ENCODE measurements around the gene NBPF6. TPM values are rescaled to one million over a fixed set of nuclear protein-coding genes. Genes with fewer than 3 reads are reported as not detected.
"Not testable (repeated sequence)": the region's sequence is repeated elsewhere in the genome, so short reads cannot be mapped to it uniquely, and the experiment has no call there.

NBPF6 gene
- total and polyA plus RNA-seq, 2 experiments from 2014 or later, result not detected

DNA sequence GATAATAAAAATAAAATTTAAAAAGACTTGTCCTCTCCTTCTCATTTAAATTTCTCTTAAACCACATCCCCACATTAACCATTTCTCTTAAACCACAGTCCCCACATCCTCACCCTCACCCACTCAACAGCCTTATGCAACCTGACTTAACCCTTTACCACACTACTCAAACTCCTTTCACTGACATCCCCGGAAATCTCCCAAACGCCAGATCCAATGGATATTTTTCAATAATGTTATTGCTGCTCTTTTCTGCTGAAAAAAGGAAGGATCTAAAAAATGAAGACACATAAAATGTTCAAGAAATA, 55.6 kb downstream of the NBPF6 start:
- Histone ChIP-seq H3F3A (ENCODE audit: insufficient read depth) (peaks cover 15% of the 10 kb centered on the region), H4K20me1 (ENCODE audit: insufficient read depth) (no peaks in the 10 kb centered on the region), H3K9me3 (ENCODE audit: low read depth) (no peaks in the 10 kb centered on the region), H2AFZ (no peak overlapping the region), H3K27me3 (replicated peaks; ENCODE audit: insufficient read depth) (no peaks in the 10 kb centered on the region), H3K36me3 (ENCODE audit: low read depth) (no peaks in the 10 kb centered on the region), H3K27ac (no peak overlapping the region), H3K4me1 (ENCODE audit: insufficient read depth) (peaks cover 21% of the 10 kb centered on the region), H3K4me3 (no peak overlapping the region), H3K79me2 (ENCODE audit: insufficient read depth) (no peaks in the 10 kb centered on the region), H3K9ac (no peak overlapping the region), H3K9me2 (ENCODE audit: insufficient read depth) (no peaks in the 10 kb centered on the region), H3K4me2 (ENCODE audit: unreplicated experiment) (no peak overlapping the region)
- no peak for DNase-seq
- 88 to 95% methylated on average over 2 of the region's 2 CpGs for WGBS, 2 experiments (ENCODE audit: low coverage in 1 of 2, low lambda C conversion rate in 2 of 2, missing lambda C conversion rate in 2 of 2)
- in situ Hi-C loops (cut with MboI), result no loop called here
- no peak for TF ChIP-seq EZH2 (IDR thresholded peaks at IDR 0.05; ENCODE audit: insufficient read depth, poor library complexity, severe bottlenecking)
- TF ChIP-seq EZH2phosphoT487 (IDR thresholded peaks at IDR 0.05; ENCODE audit: insufficient read depth, low read depth), result no peak

- peak; percentile 5 for DNase-seq
- Histone ChIP-seq H3K4me2 (ENCODE audit: unreplicated experiment) (no peak overlapping the region), H3K36me3 (ENCODE audit: low read depth) (no peaks in the 10 kb centered on the region), H3K9me3 (ENCODE audit: low read depth) (no peaks in the 10 kb centered on the region), H3K27ac (no peak overlapping the region), H2AFZ (no peak overlapping the region), H3K4me1 (ENCODE audit: insufficient read depth) (no peaks in the 10 kb centered on the region), H3K9me2 (ENCODE audit: insufficient read depth) (no peaks in the 10 kb centered on the region), H3K27me3 (replicated peaks; ENCODE audit: insufficient read depth) (no peaks in the 10 kb centered on the region), H3F3A (ENCODE audit: insufficient read depth) (no peaks in the 10 kb centered on the region), H3K79me2 (ENCODE audit: insufficient read depth) (no peaks in the 10 kb centered on the region), H4K20me1 (ENCODE audit: insufficient read depth) (no peaks in the 10 kb centered on the region), H3K9ac (no peak overlapping the region), H3K4me3 (no peak overlapping the region)
- 33% methylated on average over 3 of the region's 3 CpGs for WGBS, 2 experiments (ENCODE audit: low coverage in 1 of 2, low lambda C conversion rate in 2 of 2, missing lambda C conversion rate in 2 of 2)
- TF ChIP-seq EZH2phosphoT487 (IDR thresholded peaks at IDR 0.05; ENCODE audit: insufficient read depth, low read depth) (no peak), EZH2 (IDR thresholded peaks at IDR 0.05; ENCODE audit: insufficient read depth, poor library complexity, severe bottlenecking) (no peak)
- in situ Hi-C loops (cut with MboI), result no loop called here
Measured at GRCh38 chr1:108511764-108512163, 61.6 kb downstream of the NBPF6 start.

GRCh38 chr1:108512239-108513043, 62.3 kb downstream of the NBPF6 start:
- H3K4me1 ChIP-seq (ENCODE audit: insufficient read depth), result no peaks in the 10 kb centered on the region
- in situ Hi-C loops (cut with MboI), result no loop called here
- no peaks in the 10 kb centered on the region for H3F3A ChIP-seq (ENCODE audit: insufficient read depth)
- H3K27me3 ChIP-seq (replicated peaks; ENCODE audit: insufficient read depth), result no peaks in the 10 kb centered on the region
- no peaks in the 10 kb centered on the region for H4K20me1 ChIP-seq (ENCODE audit: insufficient read depth)
- no peak overlapping the region for H3K4me3 ChIP-seq
- H3K9me2 ChIP-seq (ENCODE audit: insufficient read depth), result no peaks in the 10 kb centered on the region
- H3K79me2 ChIP-seq (ENCODE audit: insufficient read depth), result no peaks in the 10 kb centered on the region
- no peak overlapping the region for H3K27ac ChIP-seq
- no peak overlapping the region for H3K9ac ChIP-seq
- H3K4me2 ChIP-seq (ENCODE audit: unreplicated experiment), result no peak overlapping the region
- no peak overlapping the region for H2AFZ ChIP-seq
- no peak for TF ChIP-seq EZH2phosphoT487 (IDR thresholded peaks at IDR 0.05; ENCODE audit: insufficient read depth, low read depth)
- TF ChIP-seq EZH2 (IDR thresholded peaks at IDR 0.05; ENCODE audit: insufficient read depth, poor library complexity, severe bottlenecking), result no peak
- no peaks in the 10 kb centered on the region for H3K9me3 ChIP-seq (ENCODE audit: low read depth)
- H3K36me3 ChIP-seq (ENCODE audit: low read depth), result no peaks in the 10 kb centered on the region
- DNase-seq, result peak; percentile 69
- 72% methylated on average over 6 of the region's 6 CpGs for WGBS, 2 experiments (ENCODE audit: low coverage in 1 of 2, low lambda C conversion rate in 2 of 2, missing lambda C conversion rate in 2 of 2)

GRCh38 chr1:108513044-108513415, 62.9 kb downstream of the NBPF6 start:
- no peak overlapping the region for H2AFZ ChIP-seq
- TF ChIP-seq EZH2phosphoT487 (IDR thresholded peaks at IDR 0.05; ENCODE audit: insufficient read depth, low read depth) (no peak), EZH2 (IDR thresholded peaks at IDR 0.05; ENCODE audit: insufficient read depth, poor library complexity, severe bottlenecking) (no peak)
- DNase-seq, result no peak
- no peaks in the 10 kb centered on the region for H4K20me1 ChIP-seq (ENCODE audit: insufficient read depth)
- H3K9ac ChIP-seq, result no peak overlapping the region
- no peak overlapping the region for H3K27ac ChIP-seq
- WGBS, 2 experiments (ENCODE audit: low coverage in 1 of 2, low lambda C conversion rate in 2 of 2, missing lambda C conversion rate in 2 of 2), result 10 to 16% methylated on average over 2 of the region's 2 CpGs
- no peaks in the 10 kb centered on the region for H3K4me1 ChIP-seq (ENCODE audit: insufficient read depth)
- H3K36me3 ChIP-seq (ENCODE audit: low read depth), result no peaks in the 10 kb centered on the region
- no peak overlapping the region for H3K4me2 ChIP-seq (ENCODE audit: unreplicated experiment)
- H3K9me3 ChIP-seq (ENCODE audit: low read depth), result no peaks in the 10 kb centered on the region
- in situ Hi-C loops (cut with MboI), result no loop called here
- 0 out of 2 replicates have a peak, but pooled peaks cover under 1% of the 10 kb centered on the region for H3K27me3 ChIP-seq (replicated peaks; ENCODE audit: insufficient read depth)
- H3K9me2 ChIP-seq (ENCODE audit: insufficient read depth), result no peaks in the 10 kb centered on the region
- H3K79me2 ChIP-seq (ENCODE audit: insufficient read depth), result no peaks in the 10 kb centered on the region
- H3F3A ChIP-seq (ENCODE audit: insufficient read depth), result no peaks in the 10 kb centered on the region
- no peak overlapping the region for H3K4me3 ChIP-seq

DNA sequence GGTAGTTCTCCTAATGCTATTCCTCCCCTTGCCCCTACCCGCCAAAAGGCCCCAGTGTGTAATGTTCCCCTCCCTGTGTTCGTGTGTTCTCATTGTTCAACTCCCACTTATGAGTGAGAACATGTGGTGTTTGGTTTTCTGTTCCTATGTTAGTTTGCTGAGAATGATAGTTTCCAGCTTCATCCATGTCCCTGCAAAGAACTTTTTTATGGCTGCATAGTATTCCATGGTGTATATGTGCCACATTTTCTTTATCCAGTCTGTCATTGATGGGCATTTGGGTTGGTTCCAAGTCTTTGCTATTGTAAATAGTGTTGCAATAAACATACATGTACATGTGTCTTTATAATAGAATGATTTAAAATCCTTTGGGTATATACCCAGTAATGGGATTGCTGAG, 63.8 kb downstream of the NBPF6 start:
- H3K4me2 ChIP-seq (ENCODE audit: unreplicated experiment); H3F3A ChIP-seq (ENCODE audit: insufficient read depth); H3K9me3 ChIP-seq (ENCODE audit: low read depth); H3K36me3 ChIP-seq (ENCODE audit: low read depth); H3K9ac ChIP-seq; H2AFZ ChIP-seq; H3K79me2 ChIP-seq (ENCODE audit: insufficient read depth); H3K27me3 ChIP-seq (replicated peaks; ENCODE audit: insufficient read depth); H3K4me1 ChIP-seq (ENCODE audit: insufficient read depth); H3K9me2 ChIP-seq (ENCODE audit: insufficient read depth); DNase-seq; in situ Hi-C loops (cut with MboI); H3K27ac ChIP-seq; H3K4me3 ChIP-seq; H4K20me1 ChIP-seq (ENCODE audit: insufficient read depth): not testable (repeated sequence)
- 67 to 82% methylated on average over 2 of the region's 2 CpGs for WGBS, 2 experiments (ENCODE audit: low coverage in 1 of 2, low lambda C conversion rate in 2 of 2, missing lambda C conversion rate in 2 of 2)

DNA sequence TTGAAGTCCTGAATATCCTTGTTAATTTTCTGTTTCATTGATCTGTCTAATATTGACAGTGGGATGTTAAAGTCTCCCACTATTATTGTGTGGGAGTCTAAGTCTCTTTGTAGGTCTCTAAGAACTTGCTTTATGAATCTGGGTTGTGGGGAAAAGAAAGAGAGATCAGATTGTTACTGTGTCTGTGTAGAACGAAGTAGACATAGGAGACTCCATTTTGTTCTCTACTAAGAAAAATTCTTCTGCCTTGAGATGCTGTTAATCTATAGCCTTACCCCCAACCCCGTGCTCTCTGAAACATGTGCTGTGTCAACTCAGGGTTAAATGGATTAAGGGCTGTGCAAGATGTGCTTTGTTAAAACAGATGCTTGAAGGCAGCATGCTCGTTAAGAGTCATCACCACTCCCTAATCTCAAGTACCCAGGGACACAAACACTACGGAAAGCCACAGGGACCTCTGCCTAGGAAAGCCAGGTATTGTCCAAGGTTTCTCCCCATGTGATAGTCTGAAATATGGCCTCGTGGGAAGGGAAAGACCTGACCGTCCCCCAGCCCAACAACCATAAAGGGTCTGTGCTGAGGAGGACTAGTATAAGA, 67.3 kb downstream of the NBPF6 start:
- 42% methylated on average over 6 of the region's 6 CpGs for WGBS, 2 experiments (ENCODE audit: low coverage in 1 of 2, low lambda C conversion rate in 2 of 2, missing lambda C conversion rate in 2 of 2)
- not testable (repeated sequence) for H4K20me1 ChIP-seq (ENCODE audit: insufficient read depth); H2AFZ ChIP-seq; H3K9me2 ChIP-seq (ENCODE audit: insufficient read depth); H3K4me2 ChIP-seq (ENCODE audit: unreplicated experiment); H3F3A ChIP-seq (ENCODE audit: insufficient read depth); H3K79me2 ChIP-seq (ENCODE audit: insufficient read depth); H3K9ac ChIP-seq; H3K9me3 ChIP-seq (ENCODE audit: low read depth); H3K4me3 ChIP-seq; H3K36me3 ChIP-seq (ENCODE audit: low read depth); DNase-seq; H3K27ac ChIP-seq; H3K4me1 ChIP-seq (ENCODE audit: insufficient read depth)
- in situ Hi-C loops (cut with MboI), result loop anchor here (5.0 kb wide), 1 partner anchor 125 kb away; no protein-coding TSS in a partner anchor
- H3K27me3 ChIP-seq (replicated peaks; ENCODE audit: insufficient read depth), result peaks cover 23% of the 10 kb centered on the region
